T-helper 9 cell (primary cell): Measurements from ENCODE around the gene KCNK16.
"Not testable (repeated sequence)": the region's sequence is repeated elsewhere in the genome, so short reads cannot be mapped to it uniquely, and the experiment has no call there.

Source experiments
- DNase-seq: peaks from one replicate; pipeline ENCODE4 v3.0.0-alpha.2; 2020

Gene KCNK16

GRCh38 chr6:39304951-39305350 is 17.6 kb downstream of the KCNK16 start:
- DNase-seq: no peak

- DNase-seq: no peak
These were observed 18.9 kb downstream of the KCNK16 start for GRCh38 chr6:39303425-39304153.

GRCh38 chr6:39302669-39303424 is 19.7 kb downstream of the KCNK16 start:
- peak; percentile 80 for DNase-seq

- no peak for DNase-seq
These were observed 20.5 kb downstream of the KCNK16 start for GRCh38 chr6:39302011-39302410.

GRCh38 chr6:39301606-39302005 is 20.9 kb downstream of the KCNK16 start:
- no peak for DNase-seq

GRCh38 chr6:39300739-39301138 is 21.8 kb downstream of the KCNK16 start:
- no peak for DNase-seq

- no peak for DNase-seq
These were observed 24.4 kb downstream of the KCNK16 start for GRCh38 chr6:39298061-39298460.

- no peak for DNase-seq
These were observed 25.5 kb downstream of the KCNK16 start for GRCh38 chr6:39296745-39297640.

- no peak for DNase-seq
These were observed 26.9 kb downstream of the KCNK16 start for GRCh38 chr6:39295611-39296011.

- DNase-seq: no peak
These were observed 27.6 kb downstream of the KCNK16 start for GRCh38 chr6:39294899-39295298.

- no peak for DNase-seq
These were observed 28.4 kb downstream of the KCNK16 start for GRCh38 chr6:39294133-39294532.

- DNase-seq: no peak
These were observed 29.9 kb downstream of the KCNK16 start for GRCh38 chr6:39292637-39293036.

- no peak for DNase-seq
These were observed 33.0 kb downstream of the KCNK16 start for GRCh38 chr6:39289490-39289889.

- no peak for DNase-seq
These were observed 34.9 kb downstream of the KCNK16 start for GRCh38 chr6:39287601-39288000.

GRCh38 chr6:39286596-39286995 is 35.9 kb downstream of the KCNK16 start:
- not testable (repeated sequence) for DNase-seq

- DNase-seq: no peak
These were observed 39.7 kb downstream of the KCNK16 start for GRCh38 chr6:39282774-39283173.

- no peak for DNase-seq
These were observed 41.1 kb downstream of the KCNK16 start for GRCh38 chr6:39281312-39281980.

- no peak for DNase-seq
These were observed 42.2 kb downstream of the KCNK16 start for GRCh38 chr6:39280247-39280731.

GRCh38 chr6:39279539-39279938 is 43.0 kb downstream of the KCNK16 start:
- no peak for DNase-seq

GRCh38 chr6:39276379-39276995 is 46.0 kb downstream of the KCNK16 start:
- no peak for DNase-seq

GRCh38 chr6:39274903-39275302 is 47.6 kb downstream of the KCNK16 start:
- no peak for DNase-seq

- DNase-seq: no peak
These were observed 48.0 kb downstream of the KCNK16 start for GRCh38 chr6:39274471-39274870.
